ENCODE data around the gene B3GNT3.

The B3GNT3 gene

DNA sequence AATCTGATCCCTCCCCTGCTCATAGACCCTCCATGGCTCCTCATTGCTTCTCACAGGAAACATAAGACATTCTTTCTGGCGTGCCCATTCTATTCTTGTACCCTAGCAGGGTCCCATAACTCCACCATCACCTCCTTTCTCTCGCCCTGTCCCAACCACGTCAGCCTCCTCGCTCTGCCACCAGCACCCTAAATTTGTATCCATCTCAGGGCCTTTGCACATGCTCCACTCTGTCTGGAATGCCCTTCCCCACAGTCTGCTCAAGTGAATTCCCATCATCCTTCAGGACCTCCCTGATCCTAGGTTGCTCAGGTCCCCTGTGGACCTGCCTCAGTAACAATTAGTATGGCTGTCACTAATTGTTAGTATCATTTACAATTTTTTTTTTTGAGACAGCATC lies 10.5 kb downstream of the B3GNT3 start:
- TF ChIP-seq POLR2AphosphoS5 (IDR thresholded peaks at IDR 0.05; ENCODE audit: low read depth, low read length) (no peak), POLR2A (IDR thresholded peaks at IDR 0.05; ENCODE audit: low read depth, low read length) (no peak), TAF1 (IDR thresholded peaks at IDR 0.05; ENCODE audit: borderline replicate concordance, low read depth, low read length) (no peak)
- DNase-seq (ENCODE audit: insufficient read length), result no peak
- FAIRE-seq, result no peak

- no peak for DNase-seq (ENCODE audit: insufficient read length)
- no peak for TF ChIP-seq POLR2A (IDR thresholded peaks at IDR 0.05; ENCODE audit: low read depth, low read length)
- no peak for TF ChIP-seq POLR2AphosphoS5 (IDR thresholded peaks at IDR 0.05; ENCODE audit: low read depth, low read length)
- no peak for TF ChIP-seq TAF1 (IDR thresholded peaks at IDR 0.05; ENCODE audit: borderline replicate concordance, low read depth, low read length)
- FAIRE-seq, result no peak
These were observed 12.0 kb downstream of the B3GNT3 start for GRCh38 chr19:17806945-17807344.

GRCh38 chr19:17807731-17808316 lies 12.9 kb downstream of the B3GNT3 start:
- TF ChIP-seq POLR2A (IDR thresholded peaks at IDR 0.05; ENCODE audit: low read depth, low read length) (no peak), TAF1 (IDR thresholded peaks at IDR 0.05; ENCODE audit: borderline replicate concordance, low read depth, low read length) (no peak), POLR2AphosphoS5 (IDR thresholded peaks at IDR 0.05; ENCODE audit: low read depth, low read length) (no peak)
- FAIRE-seq (no peak), DNase-seq (ENCODE audit: insufficient read length) (no peak)

DNA sequence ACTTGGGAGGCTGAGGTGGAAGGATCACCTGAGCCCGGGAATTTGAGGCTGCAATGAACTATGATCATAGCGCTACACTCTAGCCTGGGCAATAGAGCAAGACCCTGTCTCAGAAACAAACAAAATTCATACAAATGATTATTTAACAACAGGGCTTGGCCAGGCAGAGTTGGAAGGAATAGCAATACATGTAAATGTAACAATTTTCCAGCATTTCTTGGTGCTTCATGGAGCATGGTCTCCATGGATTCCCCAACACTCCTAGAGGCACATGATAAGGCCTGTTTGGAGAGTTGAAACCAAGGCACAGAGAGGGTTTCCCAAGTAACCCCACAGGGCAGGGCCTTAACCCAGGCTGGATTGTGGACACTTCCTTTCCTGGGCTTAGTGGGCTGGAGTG lies 16.2 kb downstream of the B3GNT3 start:
- TF ChIP-seq TAF1 (IDR thresholded peaks at IDR 0.05; ENCODE audit: borderline replicate concordance, low read depth, low read length) (no peak), POLR2AphosphoS5 (IDR thresholded peaks at IDR 0.05; ENCODE audit: low read depth, low read length) (no peak)
- DNase-seq (ENCODE audit: insufficient read length) (no peak), FAIRE-seq (no peak)

- FAIRE-seq (no peak), DNase-seq (ENCODE audit: insufficient read length) (no peak)
- TF ChIP-seq POLR2AphosphoS5 (IDR thresholded peaks at IDR 0.05; ENCODE audit: low read depth, low read length), result no peak
- TF ChIP-seq TAF1 (IDR thresholded peaks at IDR 0.05; ENCODE audit: borderline replicate concordance, low read depth, low read length), result no peak
- TF ChIP-seq POLR2A (IDR thresholded peaks at IDR 0.05; ENCODE audit: low read depth, low read length), result no peak
These were observed 16.7 kb downstream of the B3GNT3 start for GRCh38 chr19:17811681-17812080.

GRCh38 chr19:17812099-17812498 lies 17.2 kb downstream of the B3GNT3 start:
- no peak for TF ChIP-seq TAF1 (IDR thresholded peaks at IDR 0.05; ENCODE audit: borderline replicate concordance, low read depth, low read length)
- TF ChIP-seq POLR2A (IDR thresholded peaks at IDR 0.05; ENCODE audit: low read depth, low read length), result no peak
- TF ChIP-seq POLR2AphosphoS5 (IDR thresholded peaks at IDR 0.05; ENCODE audit: low read depth, low read length), result no peak
- FAIRE-seq (no peak), DNase-seq (ENCODE audit: insufficient read length) (no peak)

DNA sequence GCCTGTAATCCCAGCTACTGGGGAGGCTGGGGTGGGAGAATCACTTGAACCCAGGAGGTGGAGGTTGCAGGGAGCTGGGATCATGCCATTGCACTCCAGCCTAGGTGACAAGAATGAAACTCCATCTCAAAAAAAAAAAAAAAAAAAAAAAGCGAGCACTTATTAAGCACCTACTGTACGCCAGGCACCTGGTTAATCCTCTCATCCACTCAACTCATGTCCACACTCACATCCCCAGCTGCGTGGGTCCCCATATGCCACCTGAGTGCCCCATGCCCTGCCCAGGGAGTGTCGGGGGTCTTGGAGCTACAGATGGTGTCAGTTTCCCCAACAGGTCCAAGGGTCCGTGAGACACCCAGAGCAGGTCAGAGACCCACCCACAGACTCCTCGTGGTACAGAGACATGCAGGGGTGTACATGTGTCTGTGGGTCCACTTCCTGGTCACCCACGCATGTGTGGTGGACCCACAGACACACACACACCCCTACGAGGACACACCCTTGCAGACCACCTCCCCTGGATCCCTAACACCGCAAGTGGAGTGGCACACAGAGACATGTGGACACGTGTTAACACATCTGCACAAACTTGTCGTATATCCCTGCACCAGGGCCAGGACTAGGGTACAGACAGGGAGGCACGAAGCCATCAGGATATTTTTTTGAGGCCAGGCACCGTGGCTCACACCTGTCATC lies 22.9 kb downstream of the B3GNT3 start:
- FAIRE-seq (no peak), DNase-seq (ENCODE audit: insufficient read length) (no peak)
- TF ChIP-seq POLR2A (IDR thresholded peaks at IDR 0.05; ENCODE audit: low read depth, low read length) (no peak), TAF1 (IDR thresholded peaks at IDR 0.05; ENCODE audit: borderline replicate concordance, low read depth, low read length) (no peak), POLR2AphosphoS5 (IDR thresholded peaks at IDR 0.05; ENCODE audit: low read depth, low read length) (no peak)

DNA sequence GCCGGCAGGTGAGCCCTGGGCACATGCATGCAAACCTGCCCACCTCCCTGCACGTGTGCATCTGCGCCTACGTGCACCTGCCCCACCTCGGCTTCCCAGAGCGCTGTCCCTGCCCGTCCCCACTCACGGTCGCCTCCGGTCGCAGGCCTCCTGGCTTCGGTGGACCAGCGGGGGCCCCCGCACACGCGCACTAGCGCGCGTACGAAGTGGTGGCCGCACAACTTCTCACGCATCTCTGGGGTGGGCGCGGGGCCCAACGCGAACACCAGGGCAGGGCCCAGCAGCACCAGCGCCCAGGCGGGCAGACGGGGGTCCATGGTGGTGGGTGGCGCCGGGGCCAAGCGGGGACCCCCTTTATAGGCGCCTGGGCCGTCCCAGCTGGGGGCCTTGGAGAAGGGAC lies 26.3 kb downstream of the B3GNT3 start, which contains the start of gene INSL3:
Gene INSL3, minus strand, starts transcription at position 330 of the 400 bp plus-strand sequence. Its CDS starts 13 bp downstream, at position 317.
- DNase-seq (ENCODE audit: insufficient read length), result no peak
- no peak for FAIRE-seq
- no peak for TF ChIP-seq POLR2A (IDR thresholded peaks at IDR 0.05; ENCODE audit: low read depth, low read length)
- TF ChIP-seq TAF1 (IDR thresholded peaks at IDR 0.05; ENCODE audit: borderline replicate concordance, low read depth, low read length), result no peak
- TF ChIP-seq POLR2AphosphoS5 (IDR thresholded peaks at IDR 0.05; ENCODE audit: low read depth, low read length), result no peak

- no peak for TF ChIP-seq POLR2A (IDR thresholded peaks at IDR 0.05; ENCODE audit: low read depth, low read length)
These were observed 29.4 kb downstream of the B3GNT3 start for GRCh38 chr19:17824339-17824738.

DNA sequence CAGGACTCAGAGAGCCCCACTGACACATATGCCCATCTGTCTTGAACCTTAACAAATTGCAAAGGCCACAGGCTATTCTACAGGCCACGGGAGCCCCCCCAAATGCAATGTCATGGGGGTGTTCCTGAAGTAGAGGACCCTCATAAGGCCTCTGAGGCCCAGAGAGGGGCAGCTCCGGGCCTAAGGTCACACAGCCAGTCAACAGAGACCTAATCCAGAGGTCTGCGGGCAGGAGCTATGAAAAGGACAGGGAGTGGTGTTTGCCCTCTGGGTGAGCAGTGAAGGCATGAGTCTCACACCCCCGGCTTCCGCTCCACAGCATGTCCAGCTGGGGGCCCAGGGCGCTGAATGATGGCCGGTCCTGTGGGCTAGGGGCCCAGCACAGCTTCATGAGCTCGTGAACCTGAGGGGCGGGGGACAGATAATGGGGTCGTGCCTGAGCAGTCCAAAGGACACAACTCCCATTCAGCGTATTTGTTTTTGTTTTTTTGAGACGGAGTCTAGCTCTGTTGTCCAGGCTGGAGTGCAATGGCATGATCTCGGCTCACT lies 31.6 kb downstream of the B3GNT3 start:
- FAIRE-seq, result no peak
- TF ChIP-seq POLR2AphosphoS5 (IDR thresholded peaks at IDR 0.05; ENCODE audit: low read depth, low read length) (no peak), TAF1 (IDR thresholded peaks at IDR 0.05; ENCODE audit: borderline replicate concordance, low read depth, low read length) (no peak), POLR2A (IDR thresholded peaks at IDR 0.05; ENCODE audit: low read depth, low read length) (no peak)
- DNase-seq (ENCODE audit: insufficient read length), result no peak

More at GRCh38 chr19:17824339-17824738, 29.4 kb downstream of the B3GNT3 start:
- FAIRE-seq (no peak), DNase-seq (ENCODE audit: insufficient read length) (no peak)

DNA sequence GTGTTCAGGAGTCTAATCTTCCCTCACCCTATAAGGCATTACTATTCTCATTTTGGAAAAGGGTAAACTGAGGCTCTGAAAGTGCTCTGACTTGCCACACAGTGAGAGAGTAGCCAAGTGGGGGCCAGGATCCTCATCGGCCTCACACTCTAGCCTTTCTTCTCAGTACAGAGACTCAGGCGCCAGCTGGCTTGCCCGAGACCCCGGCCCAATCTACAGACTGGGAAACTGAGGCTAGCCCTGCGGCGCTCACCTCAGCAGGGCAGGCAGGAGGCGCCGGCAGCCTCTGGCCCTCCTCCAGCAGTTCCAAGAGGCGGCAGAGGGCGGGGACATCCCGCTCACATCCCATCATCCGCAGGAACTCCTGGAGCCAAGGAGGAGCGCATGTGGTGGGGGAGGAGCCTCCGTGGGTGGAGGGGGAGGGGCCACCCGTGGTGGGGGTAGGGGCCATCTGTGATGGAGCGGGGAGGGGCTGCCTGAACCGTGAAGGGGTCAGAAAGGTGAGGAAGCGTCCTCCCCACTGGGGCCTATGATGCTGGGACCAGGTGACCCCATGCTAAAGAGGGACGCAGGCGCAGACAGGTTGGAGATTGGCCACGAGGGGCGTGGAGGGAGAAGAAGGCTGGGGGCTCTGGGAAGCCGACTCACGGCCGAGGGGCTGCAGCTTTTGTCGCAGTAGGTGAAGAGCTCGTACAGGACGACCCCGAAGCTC lies 35.1 kb downstream of the B3GNT3 start:
- no peak for DNase-seq (ENCODE audit: insufficient read length)
- no peak for FAIRE-seq
- TF ChIP-seq TAF1 (IDR thresholded peaks at IDR 0.05; ENCODE audit: borderline replicate concordance, low read depth, low read length) (no peak), POLR2A (IDR thresholded peaks at IDR 0.05; ENCODE audit: low read depth, low read length) (no peak), POLR2AphosphoS5 (IDR thresholded peaks at IDR 0.05; ENCODE audit: low read depth, low read length) (no peak)
